Measurements from ENCODE around the gene WWC1. TPM values are rescaled to one million over a fixed set of nuclear protein-coding genes. Genes with fewer than 3 reads are reported as not detected.
"Not testable (repeated sequence)": the region's sequence is repeated elsewhere in the genome, so short reads cannot be mapped to it uniquely, and the experiment has no call there.

The WWC1 gene
- total RNA-seq, 1 donor from 2014 or later = 118 TPM

DNA sequence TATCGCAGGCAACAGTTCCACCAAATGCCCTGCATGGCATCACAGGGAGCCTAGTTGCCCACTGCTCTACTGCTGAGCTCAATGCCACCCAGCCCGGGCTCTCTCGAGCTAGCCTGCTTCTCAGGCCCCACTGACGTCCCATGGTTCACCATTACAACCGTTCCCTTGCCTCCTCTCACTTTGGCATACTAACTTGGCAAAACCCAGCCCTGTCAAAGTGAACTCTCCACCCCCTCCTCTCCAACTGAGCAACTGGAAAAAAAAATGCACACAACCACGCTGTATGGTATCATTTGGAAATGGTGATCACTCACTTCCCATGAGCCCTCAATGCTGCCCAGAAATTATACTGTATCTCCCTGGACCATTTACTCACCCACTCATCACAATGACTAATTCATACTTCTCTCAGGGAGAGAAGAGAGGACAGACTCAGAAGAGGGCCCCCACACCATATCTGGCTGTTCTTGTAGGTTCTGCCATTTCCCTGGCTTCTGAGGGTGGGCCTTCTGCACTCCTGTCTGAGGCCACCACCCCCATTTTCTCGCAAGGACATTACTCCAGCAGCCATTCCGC, 143.4 kb downstream of the WWC1 start:
- Histone ChIP-seq H3K27me3 (ENCODE audit: control insufficient read depth, insufficient read depth, low read length) (no peaks in the 10 kb centered on the region), H3K4me3 (ENCODE audit: low read depth, low read length) (no peak overlapping the region), H3K36me3 (ENCODE audit: control insufficient read depth, insufficient read depth, low read length) (peaks cover 3% of the 10 kb centered on the region)
- TF ChIP-seq, protein P1, sequence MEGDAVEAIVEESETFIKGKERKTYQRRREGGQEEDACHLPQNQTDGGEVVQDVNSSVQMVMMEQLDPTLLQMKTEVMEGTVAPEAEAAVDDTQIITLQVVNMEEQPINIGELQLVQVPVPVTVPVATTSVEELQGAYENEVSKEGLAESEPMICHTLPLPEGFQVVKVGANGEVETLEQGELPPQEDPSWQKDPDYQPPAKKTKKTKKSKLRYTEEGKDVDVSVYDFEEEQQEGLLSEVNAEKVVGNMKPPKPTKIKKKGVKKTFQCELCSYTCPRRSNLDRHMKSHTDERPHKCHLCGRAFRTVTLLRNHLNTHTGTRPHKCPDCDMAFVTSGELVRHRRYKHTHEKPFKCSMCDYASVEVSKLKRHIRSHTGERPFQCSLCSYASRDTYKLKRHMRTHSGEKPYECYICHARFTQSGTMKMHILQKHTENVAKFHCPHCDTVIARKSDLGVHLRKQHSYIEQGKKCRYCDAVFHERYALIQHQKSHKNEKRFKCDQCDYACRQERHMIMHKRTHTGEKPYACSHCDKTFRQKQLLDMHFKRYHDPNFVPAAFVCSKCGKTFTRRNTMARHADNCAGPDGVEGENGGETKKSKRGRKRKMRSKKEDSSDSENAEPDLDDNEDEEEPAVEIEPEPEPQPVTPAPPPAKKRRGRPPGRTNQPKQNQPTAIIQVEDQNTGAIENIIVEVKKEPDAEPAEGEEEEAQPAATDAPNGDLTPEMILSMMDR (IDR thresholded peaks at IDR 0.05; ENCODE audit: insufficient read depth, low read length, poor library complexity, severe bottlenecking) = no peak
- DNase-seq (ENCODE audit: low read depth) = no peak

DNA sequence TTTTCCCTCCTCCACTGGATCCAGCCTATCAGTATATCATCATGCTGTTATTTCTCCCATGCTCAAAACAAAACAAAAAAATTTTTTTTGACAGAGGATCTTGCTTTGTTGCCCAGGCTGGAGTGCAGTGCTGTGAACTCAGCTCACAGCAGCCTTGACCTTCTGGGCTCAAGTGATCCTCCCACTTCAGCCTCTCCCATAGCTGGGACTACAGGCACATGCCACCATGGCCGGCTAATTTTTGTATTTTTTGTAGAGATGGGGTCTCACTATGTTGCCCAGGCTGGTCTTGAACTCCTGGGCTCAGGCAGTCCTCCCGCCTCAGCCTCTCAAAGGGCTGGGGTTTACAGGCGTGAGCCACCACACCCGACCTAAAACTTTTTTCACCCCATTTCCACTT, 143.9 kb downstream of the WWC1 start:
- not testable (repeated sequence) for H3K4me3 ChIP-seq (ENCODE audit: low read depth, low read length); H3K27me3 ChIP-seq (ENCODE audit: control insufficient read depth, insufficient read depth, low read length); DNase-seq (ENCODE audit: low read depth); H3K36me3 ChIP-seq (ENCODE audit: control insufficient read depth, insufficient read depth, low read length)

DNA sequence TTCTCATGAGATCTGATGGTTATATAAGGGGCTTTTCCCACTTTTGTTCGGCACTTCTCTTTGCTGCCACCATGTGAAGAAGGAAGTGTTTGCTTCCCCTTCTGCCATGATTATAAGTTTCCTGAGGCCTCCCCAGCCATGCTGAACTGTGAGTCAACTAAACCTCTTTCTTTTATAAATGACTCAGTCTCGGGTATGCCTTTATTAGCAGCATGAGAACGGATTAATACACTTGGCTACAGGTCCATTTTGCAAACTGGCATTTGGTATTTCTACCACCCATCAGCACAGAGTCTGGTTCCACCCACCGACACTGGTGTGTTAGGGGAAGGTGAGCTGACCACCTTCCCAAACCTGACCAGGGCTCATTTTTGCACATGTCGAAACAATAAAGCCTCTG, 146.9 kb downstream of the WWC1 start:
- Histone ChIP-seq H3K4me3 (ENCODE audit: low read depth, low read length) (no peak overlapping the region), H3K27me3 (ENCODE audit: control insufficient read depth, insufficient read depth, low read length) (no peaks in the 10 kb centered on the region), H3K36me3 (ENCODE audit: control insufficient read depth, insufficient read depth, low read length) (peaks cover 5% of the 10 kb centered on the region)
- no peak for DNase-seq (ENCODE audit: low read depth)
- TF ChIP-seq, protein P1 (IDR thresholded peaks at IDR 0.05; ENCODE audit: insufficient read depth, low read length, poor library complexity, severe bottlenecking) = no peak

DNA sequence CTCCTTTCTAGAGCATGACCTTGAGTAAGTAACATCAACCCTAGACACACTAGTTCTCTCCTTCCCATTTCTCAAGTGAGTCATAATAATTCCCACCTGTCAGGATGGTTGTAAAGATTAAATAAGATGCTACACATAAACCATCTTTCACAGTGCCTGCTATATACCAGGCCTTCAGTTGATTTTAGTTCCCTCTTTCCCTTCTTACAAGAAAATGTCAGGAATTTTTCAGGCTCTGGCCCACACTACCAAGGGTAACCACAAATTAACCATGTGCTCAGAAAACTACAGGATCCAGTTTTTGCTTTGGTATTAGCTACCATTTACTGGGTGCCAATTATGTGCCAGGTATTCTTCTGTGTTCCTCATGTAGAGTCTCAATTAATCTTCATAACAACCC, 152.1 kb downstream of the WWC1 start:
- H3K27me3 ChIP-seq (ENCODE audit: control insufficient read depth, insufficient read depth, low read length) = no peaks in the 10 kb centered on the region
- H3K36me3 ChIP-seq (ENCODE audit: control insufficient read depth, insufficient read depth, low read length) = peaks cover 3% of the 10 kb centered on the region
- DNase-seq (ENCODE audit: low read depth) = no peak
- no peak overlapping the region for H3K4me3 ChIP-seq (ENCODE audit: low read depth, low read length)
- TF ChIP-seq, protein P1 (IDR thresholded peaks at IDR 0.05; ENCODE audit: insufficient read depth, low read length, poor library complexity, severe bottlenecking) = no peak

DNA sequence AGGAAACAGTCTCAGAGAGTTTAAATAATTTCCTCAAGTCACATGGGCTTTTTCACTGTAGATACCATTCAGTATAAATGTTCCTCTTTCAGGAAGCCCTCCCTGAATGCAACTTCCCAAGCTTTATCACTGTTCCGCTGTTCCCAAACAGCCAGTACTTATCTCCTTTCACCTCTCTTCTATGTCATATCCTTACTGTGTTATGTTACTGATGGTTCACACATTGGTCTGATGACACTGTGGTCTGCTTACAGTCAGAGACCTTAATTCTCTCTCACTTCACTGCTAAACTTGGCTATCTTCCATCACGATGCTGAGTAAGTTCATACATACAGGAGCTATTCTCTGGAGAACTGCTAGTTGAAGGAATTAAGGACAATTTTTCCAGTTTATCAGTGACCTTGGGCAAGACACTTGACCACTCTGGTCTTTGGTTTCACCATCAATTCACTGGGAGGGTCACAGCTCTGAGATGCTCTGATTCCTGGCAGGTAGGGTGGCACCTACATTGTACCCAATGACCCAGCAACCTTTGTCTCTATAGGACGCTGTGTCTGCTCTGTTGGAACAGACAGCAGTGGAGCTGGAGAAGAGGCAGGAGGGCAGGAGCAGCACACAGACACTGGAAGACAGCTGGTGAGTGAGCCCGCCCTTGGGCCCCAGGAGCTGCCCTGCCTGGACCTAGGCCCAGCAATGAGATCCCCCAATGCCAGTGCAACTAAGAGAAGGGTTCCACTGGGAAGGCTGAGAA, 152.7 kb downstream of the WWC1 start:
- Histone ChIP-seq H3K27me3 (ENCODE audit: control insufficient read depth, insufficient read depth, low read length) (no peaks in the 10 kb centered on the region), H3K36me3 (ENCODE audit: control insufficient read depth, insufficient read depth, low read length) (peaks cover 3% of the 10 kb centered on the region), H3K4me3 (ENCODE audit: low read depth, low read length) (no peak overlapping the region)
- DNase-seq (ENCODE audit: low read depth) = no peak
- TF ChIP-seq, protein P1 (IDR thresholded peaks at IDR 0.05; ENCODE audit: insufficient read depth, low read length, poor library complexity, severe bottlenecking) = no peak

DNA sequence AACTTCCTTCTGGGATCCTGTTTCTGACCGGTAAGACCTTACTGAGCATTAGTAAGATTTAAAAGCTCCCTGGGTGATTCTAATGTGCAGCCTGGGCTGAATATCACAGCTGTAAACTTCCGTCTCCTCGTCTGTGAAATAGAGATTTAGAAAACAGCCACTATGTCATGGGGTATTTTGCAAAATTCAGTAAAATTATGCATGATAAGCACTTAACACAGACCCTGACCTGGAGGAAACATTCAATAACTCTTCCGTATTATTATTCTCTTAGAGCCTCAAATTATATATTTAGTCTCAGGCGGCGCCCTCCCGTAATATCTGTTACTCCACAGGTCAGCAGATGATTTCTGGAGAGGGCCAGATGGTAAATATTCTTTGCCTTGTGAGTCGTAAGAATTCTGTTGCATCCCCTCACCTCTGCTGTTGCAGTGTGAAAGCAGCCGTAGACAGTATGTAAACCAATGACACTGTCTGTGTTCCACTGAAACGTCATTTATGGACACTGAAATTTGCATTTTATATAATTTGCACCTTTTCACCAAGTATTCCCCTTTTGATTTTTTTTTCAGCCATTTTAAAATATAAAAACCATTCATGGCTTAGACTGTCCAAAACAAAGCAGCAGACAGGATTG, 155.7 kb downstream of the WWC1 start:
- DNase-seq (ENCODE audit: low read depth) = no peak
- Histone ChIP-seq H3K4me3 (ENCODE audit: low read depth, low read length) (no peak overlapping the region), H3K36me3 (ENCODE audit: control insufficient read depth, insufficient read depth, low read length) (no peaks in the 10 kb centered on the region), H3K27me3 (ENCODE audit: control insufficient read depth, insufficient read depth, low read length) (no peaks in the 10 kb centered on the region)
- TF ChIP-seq, protein P1 (IDR thresholded peaks at IDR 0.05; ENCODE audit: insufficient read depth, low read length, poor library complexity, severe bottlenecking) = no peak
